Measurements from ENCODE around the gene SLC66A2.
"Not testable (repeated sequence)": the region's sequence is repeated elsewhere in the genome, so short reads cannot be mapped to it uniquely, and the experiment has no call there.

SLC66A2 gene

GRCh38 chr18:79951545-79952455, at the start of gene SLC66A2:
Gene SLC66A2, minus strand, starts transcription at chr18:79951653. Its CDS starts 727 bp downstream, at chr18:79950926.
- H3K36me3 Mint-ChIP-seq (ENCODE audit: low read depth), result peaks cover 3% of the 10 kb centered on the region
- H3K9me3 Mint-ChIP-seq, result no peaks in the 10 kb centered on the region
- peaks cover 18% of the 10 kb centered on the region for H3K4me1 Mint-ChIP-seq (ENCODE audit: low read depth)
- no peaks in the 10 kb centered on the region for H3K27me3 Mint-ChIP-seq (ENCODE audit: low read depth)
- DNase-seq (ENCODE audit: low spot score), result peak; percentile 90
- H3K27ac Mint-ChIP-seq, result peak within 1 kb of the TSS; percentile 83
- peak within 1 kb of the TSS; percentile 88 for H3K4me3 Mint-ChIP-seq

GRCh38 chr18:80000877-80001276, 49.4 kb upstream of the SLC66A2 start:
- no peaks in the 10 kb centered on the region for H3K4me1 Mint-ChIP-seq (ENCODE audit: low read depth)

GRCh38 chr18:79999701-80000100, 48.2 kb upstream of the SLC66A2 start:
- H3K27me3 Mint-ChIP-seq (ENCODE audit: low read depth); H3K4me3 Mint-ChIP-seq; H3K4me1 Mint-ChIP-seq (ENCODE audit: low read depth); H3K27ac Mint-ChIP-seq; H3K36me3 Mint-ChIP-seq (ENCODE audit: low read depth); DNase-seq (ENCODE audit: low spot score): not testable (repeated sequence)
- H3K9me3 Mint-ChIP-seq, result peaks cover 15% of the 10 kb centered on the region

More at GRCh38 chr18:80000877-80001276, 49.4 kb upstream of the SLC66A2 start:
- Mint-ChIP-seq H3K27ac (no peak overlapping the region), H3K27me3 (ENCODE audit: low read depth) (no peaks in the 10 kb centered on the region), H3K36me3 (ENCODE audit: low read depth) (peaks cover 2% of the 10 kb centered on the region), H3K9me3 (peaks cover 18% of the 10 kb centered on the region), H3K4me3 (no peak overlapping the region)
- no peak for DNase-seq (ENCODE audit: low spot score)

GRCh38 chr18:79991494-79991893, 40.0 kb upstream of the SLC66A2 start:
- peaks cover 12% of the 10 kb centered on the region for H3K4me1 Mint-ChIP-seq (ENCODE audit: low read depth)
- H3K27me3 Mint-ChIP-seq (ENCODE audit: low read depth), result peaks cover 2% of the 10 kb centered on the region
- no peak for DNase-seq (ENCODE audit: low spot score)
- H3K4me3 Mint-ChIP-seq, result no peak overlapping the region
- H3K9me3 Mint-ChIP-seq, result no peaks in the 10 kb centered on the region
- H3K36me3 Mint-ChIP-seq (ENCODE audit: low read depth), result peaks cover 9% of the 10 kb centered on the region
- no peak overlapping the region for H3K27ac Mint-ChIP-seq

GRCh38 chr18:79989195-79989497, 37.7 kb upstream of the SLC66A2 start:
- peak overlapping the region; percentile 97 for H3K4me3 Mint-ChIP-seq
- no peaks in the 10 kb centered on the region for H3K9me3 Mint-ChIP-seq
- peak overlapping the region; percentile 98 for H3K27ac Mint-ChIP-seq
- DNase-seq (ENCODE audit: low spot score), result no peak
- peaks cover 2% of the 10 kb centered on the region for H3K27me3 Mint-ChIP-seq (ENCODE audit: low read depth)
- H3K36me3 Mint-ChIP-seq (ENCODE audit: low read depth), result peaks cover 18% of the 10 kb centered on the region
- peaks cover 26% of the 10 kb centered on the region for H3K4me1 Mint-ChIP-seq (ENCODE audit: low read depth)

- no peaks in the 10 kb centered on the region for H3K9me3 Mint-ChIP-seq
- peaks cover 2% of the 10 kb centered on the region for H3K27me3 Mint-ChIP-seq (ENCODE audit: low read depth)
- H3K36me3 Mint-ChIP-seq (ENCODE audit: low read depth), result peaks cover 18% of the 10 kb centered on the region
- H3K4me1 Mint-ChIP-seq (ENCODE audit: low read depth), result peaks cover 30% of the 10 kb centered on the region
- H3K4me3 Mint-ChIP-seq, result peak within 1 kb of the TSS; percentile 97
- peak; percentile 86 for DNase-seq (ENCODE audit: low spot score)
- peak within 1 kb of the TSS; percentile 98 for H3K27ac Mint-ChIP-seq
Measured at GRCh38 chr18:79988451-79989194, 37.2 kb upstream of the SLC66A2 start, which contains the start of gene TXNL4A. Gene TXNL4A, minus strand, starts transcription at chr18:79988563. Its CDS starts 171 bp downstream, at chr18:79988392.

- Mint-ChIP-seq H3K36me3 (ENCODE audit: low read depth) (peaks cover 20% of the 10 kb centered on the region), H3K27ac (peak overlapping the region; percentile 88), H3K27me3 (ENCODE audit: low read depth) (peaks cover 2% of the 10 kb centered on the region), H3K9me3 (no peaks in the 10 kb centered on the region), H3K4me1 (ENCODE audit: low read depth) (peaks cover 33% of the 10 kb centered on the region), H3K4me3 (peak overlapping the region; percentile 90)
- peak; percentile 64 for DNase-seq (ENCODE audit: low spot score)
Measured at GRCh38 chr18:79988071-79988450, 36.6 kb upstream of the SLC66A2 start.

- peaks cover 2% of the 10 kb centered on the region for H3K27me3 Mint-ChIP-seq (ENCODE audit: low read depth)
- peaks cover 22% of the 10 kb centered on the region for H3K36me3 Mint-ChIP-seq (ENCODE audit: low read depth)
- DNase-seq (ENCODE audit: low spot score), result no peak
- no peaks in the 10 kb centered on the region for H3K9me3 Mint-ChIP-seq
- H3K4me1 Mint-ChIP-seq (ENCODE audit: low read depth), result peaks cover 37% of the 10 kb centered on the region
- H3K4me3 Mint-ChIP-seq, result peak overlapping the region; percentile 90
- peak overlapping the region; percentile 88 for H3K27ac Mint-ChIP-seq
Measured at GRCh38 chr18:79987566-79987965, 36.1 kb upstream of the SLC66A2 start.

- DNase-seq (ENCODE audit: low spot score), result no peak
- Mint-ChIP-seq H3K36me3 (ENCODE audit: low read depth) (peaks cover 28% of the 10 kb centered on the region), H3K4me3 (peak overlapping the region; percentile 90), H3K27ac (peak overlapping the region; percentile 74), H3K27me3 (ENCODE audit: low read depth) (peaks cover 1% of the 10 kb centered on the region), H3K9me3 (no peaks in the 10 kb centered on the region), H3K4me1 (ENCODE audit: low read depth) (peaks cover 43% of the 10 kb centered on the region)
Measured at GRCh38 chr18:79986726-79987125, 35.3 kb upstream of the SLC66A2 start.

GRCh38 chr18:79985172-79985571, 33.7 kb upstream of the SLC66A2 start:
- Mint-ChIP-seq H3K27me3 (ENCODE audit: low read depth) (no peaks in the 10 kb centered on the region), H3K9me3 (no peaks in the 10 kb centered on the region), H3K36me3 (ENCODE audit: low read depth) (peaks cover 29% of the 10 kb centered on the region), H3K27ac (no peak overlapping the region), H3K4me3 (peak overlapping the region; percentile 42), H3K4me1 (ENCODE audit: low read depth) (peaks cover 43% of the 10 kb centered on the region)
- no peak for DNase-seq (ENCODE audit: low spot score)

- Mint-ChIP-seq H3K27me3 (ENCODE audit: low read depth) (no peaks in the 10 kb centered on the region), H3K9me3 (no peaks in the 10 kb centered on the region), H3K27ac (peak overlapping the region; percentile 49), H3K4me1 (ENCODE audit: low read depth) (peaks cover 44% of the 10 kb centered on the region), H3K4me3 (peak overlapping the region; percentile 22), H3K36me3 (ENCODE audit: low read depth) (peaks cover 39% of the 10 kb centered on the region)
- DNase-seq (ENCODE audit: low spot score), result no peak
Measured at GRCh38 chr18:79983793-79984192, 32.3 kb upstream of the SLC66A2 start.

- H3K9me3 Mint-ChIP-seq, result no peaks in the 10 kb centered on the region
- no peak overlapping the region for H3K27ac Mint-ChIP-seq
- H3K4me3 Mint-ChIP-seq, result no peak overlapping the region
- peaks cover 39% of the 10 kb centered on the region for H3K36me3 Mint-ChIP-seq (ENCODE audit: low read depth)
- peaks cover 44% of the 10 kb centered on the region for H3K4me1 Mint-ChIP-seq (ENCODE audit: low read depth)
- no peaks in the 10 kb centered on the region for H3K27me3 Mint-ChIP-seq (ENCODE audit: low read depth)
- no peak for DNase-seq (ENCODE audit: low spot score)
Measured at GRCh38 chr18:79983253-79983652, 31.8 kb upstream of the SLC66A2 start.

GRCh38 chr18:79982736-79983135, 31.3 kb upstream of the SLC66A2 start:
- H3K27me3 Mint-ChIP-seq (ENCODE audit: low read depth), result no peaks in the 10 kb centered on the region
- no peak overlapping the region for H3K4me3 Mint-ChIP-seq
- H3K27ac Mint-ChIP-seq, result peak overlapping the region; percentile 50
- H3K36me3 Mint-ChIP-seq (ENCODE audit: low read depth), result peaks cover 41% of the 10 kb centered on the region
- peaks cover 44% of the 10 kb centered on the region for H3K4me1 Mint-ChIP-seq (ENCODE audit: low read depth)
- no peak for DNase-seq (ENCODE audit: low spot score)
- no peaks in the 10 kb centered on the region for H3K9me3 Mint-ChIP-seq

- H3K4me1 Mint-ChIP-seq (ENCODE audit: low read depth), result peaks cover 29% of the 10 kb centered on the region
Measured at GRCh38 chr18:79980585-79980984, 29.1 kb upstream of the SLC66A2 start.

More at GRCh38 chr18:79980585-79980984, 29.1 kb upstream of the SLC66A2 start:
- no peak overlapping the region for H3K27ac Mint-ChIP-seq
- H3K9me3 Mint-ChIP-seq, result no peaks in the 10 kb centered on the region
- H3K27me3 Mint-ChIP-seq (ENCODE audit: low read depth), result no peaks in the 10 kb centered on the region
- no peak for DNase-seq (ENCODE audit: low spot score)
- peaks cover 36% of the 10 kb centered on the region for H3K36me3 Mint-ChIP-seq (ENCODE audit: low read depth)
- H3K4me3 Mint-ChIP-seq, result no peak overlapping the region

All from T-helper 2 cell treated with Interferon-gamma antibody and Interleukin-4, amounts not matched to agents 5 μg/mL and 100 μg/mL, for 36 hours (primary cell).